ENCODE measurements around the gene MOCS1.

Gene MOCS1

GRCh38 chr6:39924283-39924682 is 10.0 kb downstream of the MOCS1 start:
- H2AFZ ChIP-seq (ENCODE audit: low read depth, low read length) = no peak overlapping the region
- H3K4me2 ChIP-seq (ENCODE audit: low read length) = no peak overlapping the region
- no peaks in the 10 kb centered on the region for H3K4me1 ChIP-seq (ENCODE audit: low read length)
- H3K27me3 ChIP-seq (ENCODE audit: low read depth, low read length) = peaks cover 16% of the 10 kb centered on the region; the same call in 1 of the 2 replicates
- H4K20me1 ChIP-seq (ENCODE audit: insufficient read depth, low read length) = no peaks in the 10 kb centered on the region
- TF ChIP-seq EZH2phosphoT487 (IDR thresholded peaks at IDR 0.05; ENCODE audit: low read depth) = no peak
- TF ChIP-seq, protein P1, sequence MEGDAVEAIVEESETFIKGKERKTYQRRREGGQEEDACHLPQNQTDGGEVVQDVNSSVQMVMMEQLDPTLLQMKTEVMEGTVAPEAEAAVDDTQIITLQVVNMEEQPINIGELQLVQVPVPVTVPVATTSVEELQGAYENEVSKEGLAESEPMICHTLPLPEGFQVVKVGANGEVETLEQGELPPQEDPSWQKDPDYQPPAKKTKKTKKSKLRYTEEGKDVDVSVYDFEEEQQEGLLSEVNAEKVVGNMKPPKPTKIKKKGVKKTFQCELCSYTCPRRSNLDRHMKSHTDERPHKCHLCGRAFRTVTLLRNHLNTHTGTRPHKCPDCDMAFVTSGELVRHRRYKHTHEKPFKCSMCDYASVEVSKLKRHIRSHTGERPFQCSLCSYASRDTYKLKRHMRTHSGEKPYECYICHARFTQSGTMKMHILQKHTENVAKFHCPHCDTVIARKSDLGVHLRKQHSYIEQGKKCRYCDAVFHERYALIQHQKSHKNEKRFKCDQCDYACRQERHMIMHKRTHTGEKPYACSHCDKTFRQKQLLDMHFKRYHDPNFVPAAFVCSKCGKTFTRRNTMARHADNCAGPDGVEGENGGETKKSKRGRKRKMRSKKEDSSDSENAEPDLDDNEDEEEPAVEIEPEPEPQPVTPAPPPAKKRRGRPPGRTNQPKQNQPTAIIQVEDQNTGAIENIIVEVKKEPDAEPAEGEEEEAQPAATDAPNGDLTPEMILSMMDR (IDR thresholded peaks at IDR 0.05; ENCODE audit: low read depth, low read length) = no peak
- H3K9me3 ChIP-seq (ENCODE audit: insufficient read depth, low read length) = no peaks in the 10 kb centered on the region
- H3K36me3 ChIP-seq (replicated peaks; ENCODE audit: low read depth, low read length) = no peaks in the 10 kb centered on the region
- H3K9ac ChIP-seq (ENCODE audit: low read length) = no peak overlapping the region
- H3K4me3 ChIP-seq (ENCODE audit: low read length) = no peak overlapping the region
- H3K27ac ChIP-seq (ENCODE audit: low read length) = no peak overlapping the region
- no peaks in the 10 kb centered on the region for H3K79me2 ChIP-seq (ENCODE audit: low read length)

DNA sequence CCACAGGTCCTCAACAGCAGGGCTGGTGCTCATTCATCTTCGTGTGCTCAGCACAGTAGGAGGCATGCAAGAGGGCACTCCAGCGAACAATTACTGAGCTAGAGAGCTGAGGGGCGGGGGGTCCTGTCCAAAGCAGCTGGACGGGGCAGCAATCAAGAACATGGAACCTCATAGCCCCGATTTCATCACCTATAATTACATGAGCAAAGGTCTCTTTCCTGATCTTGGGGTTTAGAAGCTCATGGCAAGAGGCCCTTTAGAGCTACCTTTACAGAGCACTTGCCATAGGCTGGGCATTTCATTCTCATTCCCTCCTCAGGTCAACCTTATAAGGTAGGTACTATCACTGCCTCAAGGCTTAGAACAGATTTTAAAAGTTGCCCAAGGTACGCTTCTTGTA is 10.4 kb downstream of the MOCS1 start:
- H4K20me1 ChIP-seq (ENCODE audit: insufficient read depth, low read length) = no peaks in the 10 kb centered on the region
- TF ChIP-seq, protein P1 (IDR thresholded peaks at IDR 0.05; ENCODE audit: low read depth, low read length) = no peak
- TF ChIP-seq EZH2phosphoT487 (IDR thresholded peaks at IDR 0.05; ENCODE audit: low read depth) = no peak
- H3K79me2 ChIP-seq (ENCODE audit: low read length) = no peaks in the 10 kb centered on the region
- H3K4me3 ChIP-seq (ENCODE audit: low read length) = no peak overlapping the region
- no peaks in the 10 kb centered on the region for H3K4me1 ChIP-seq (ENCODE audit: low read length)
- H2AFZ ChIP-seq (ENCODE audit: low read depth, low read length) = no peak overlapping the region
- H3K4me2 ChIP-seq (ENCODE audit: low read length) = no peak overlapping the region
- H3K9me3 ChIP-seq (ENCODE audit: insufficient read depth, low read length) = no peaks in the 10 kb centered on the region
- no peak overlapping the region for H3K27ac ChIP-seq (ENCODE audit: low read length)
- H3K9ac ChIP-seq (ENCODE audit: low read length) = no peak overlapping the region
- H3K36me3 ChIP-seq (replicated peaks; ENCODE audit: low read depth, low read length) = no peaks in the 10 kb centered on the region
- H3K27me3 ChIP-seq (ENCODE audit: low read depth, low read length) = peaks cover 12% of the 10 kb centered on the region; the same call in 1 of the 2 replicates

DNA sequence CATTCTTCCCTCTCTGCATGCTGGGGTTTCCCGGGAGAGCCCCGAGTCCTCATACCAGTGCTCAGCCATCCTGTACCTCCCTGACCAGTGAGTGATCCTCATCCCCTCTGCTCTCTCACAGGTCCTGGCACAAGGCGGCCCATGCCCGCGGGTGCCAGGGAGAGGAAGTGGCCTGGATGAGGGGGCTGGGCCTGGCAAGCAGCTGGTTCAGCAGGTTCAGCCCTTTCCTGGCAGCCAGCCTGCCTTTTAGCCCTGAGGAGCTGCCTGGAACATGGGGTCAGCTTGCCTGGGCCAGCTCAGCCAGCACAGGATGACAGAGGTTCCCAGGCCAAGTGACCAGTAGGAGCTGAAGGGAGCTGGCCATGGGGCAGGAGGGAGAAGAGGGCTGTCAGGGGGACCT is 10.9 kb downstream of the MOCS1 start:
- Histone ChIP-seq H3K4me2 (ENCODE audit: low read length) (no peak overlapping the region), H3K4me3 (ENCODE audit: low read length) (no peak overlapping the region), H3K4me1 (ENCODE audit: low read length) (no peaks in the 10 kb centered on the region), H3K79me2 (ENCODE audit: low read length) (no peaks in the 10 kb centered on the region), H3K27me3 (ENCODE audit: low read depth, low read length) (peaks cover 7% of the 10 kb centered on the region; the same call in 1 of the 2 replicates), H3K36me3 (replicated peaks; ENCODE audit: low read depth, low read length) (no peaks in the 10 kb centered on the region), H3K27ac (ENCODE audit: low read length) (no peak overlapping the region), H2AFZ (ENCODE audit: low read depth, low read length) (no peak overlapping the region), H3K9ac (ENCODE audit: low read length) (no peak overlapping the region), H4K20me1 (ENCODE audit: insufficient read depth, low read length) (no peaks in the 10 kb centered on the region), H3K9me3 (ENCODE audit: insufficient read depth, low read length) (no peaks in the 10 kb centered on the region)
- TF ChIP-seq, protein P1 (IDR thresholded peaks at IDR 0.05; ENCODE audit: low read depth, low read length) = no peak
- no peak for TF ChIP-seq EZH2phosphoT487 (IDR thresholded peaks at IDR 0.05; ENCODE audit: low read depth)

DNA sequence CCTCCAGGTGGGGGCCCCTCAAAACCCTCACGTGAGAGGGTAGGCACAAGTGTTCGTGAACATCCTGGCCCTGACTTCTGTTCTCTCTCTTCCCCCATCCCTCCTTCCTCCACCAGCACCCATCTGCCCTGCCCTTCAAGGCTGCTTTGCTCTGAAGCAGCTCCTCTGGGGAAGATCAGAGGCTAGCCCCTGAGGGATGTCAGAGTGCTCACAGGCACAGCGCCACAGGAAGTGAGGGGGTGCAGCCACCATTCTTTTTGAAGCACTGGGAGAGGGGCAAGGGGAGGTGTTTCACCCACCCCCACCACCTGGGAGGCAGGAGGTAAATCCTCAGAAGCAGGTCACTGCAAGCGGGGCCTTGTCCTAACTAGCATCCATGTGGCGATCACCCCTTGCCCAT is 11.4 kb downstream of the MOCS1 start:
- Histone ChIP-seq H3K27me3 (ENCODE audit: low read depth, low read length) (0 out of 2 replicates have a peak, but pooled peaks cover 6% of the 10 kb centered on the region), H3K79me2 (ENCODE audit: low read length) (no peaks in the 10 kb centered on the region), H3K9ac (ENCODE audit: low read length) (no peak overlapping the region), H2AFZ (ENCODE audit: low read depth, low read length) (no peak overlapping the region), H3K4me3 (ENCODE audit: low read length) (no peak overlapping the region), H3K36me3 (replicated peaks; ENCODE audit: low read depth, low read length) (no peaks in the 10 kb centered on the region), H3K27ac (ENCODE audit: low read length) (no peak overlapping the region), H3K4me2 (ENCODE audit: low read length) (no peak overlapping the region), H3K4me1 (ENCODE audit: low read length) (no peaks in the 10 kb centered on the region), H3K9me3 (ENCODE audit: insufficient read depth, low read length) (no peaks in the 10 kb centered on the region), H4K20me1 (ENCODE audit: insufficient read depth, low read length) (no peaks in the 10 kb centered on the region)
- no peak for TF ChIP-seq EZH2phosphoT487 (IDR thresholded peaks at IDR 0.05; ENCODE audit: low read depth)
- TF ChIP-seq, protein P1 (IDR thresholded peaks at IDR 0.05; ENCODE audit: low read depth, low read length) = no peak

Data from OCI-LY3 (cell line).